NB4 (cell line): Measurements from ENCODE around the gene AP5B1.

ENCODE experiments used
- DNase-seq: peaks from one replicate; pipeline ENCODE4 v3.0.0; 2010; ENCODE audit warnings: low read depth
- H3K4me3 ChIP-seq: one replicate; pipeline ENCODE4 v1.5.1; 2011; ENCODE audit warnings: mild to moderate bottlenecking, low read depth, low read length, moderate library complexity
- MYC ChIP-seq: IDR thresholded peaks from 2 replicates; pipeline ENCODE4 v1.6.1; 2011; ENCODE audit warnings: low read depth, low read length
- POLR2A ChIP-seq: IDR thresholded peaks from 2 replicates; pipeline ENCODE4 v1.6.1; 2011; ENCODE audit warnings: mild to moderate bottlenecking; ENCODE audit not compliant: insufficient read length; ENCODE audit errors: extremely low read depth
- TF ChIP-seq, protein P1 (sequence below): IDR thresholded peaks from 2 replicates; pipeline ENCODE4 v1.6.1; 2011; ENCODE audit warnings: low read depth, low read length
- TF ChIP-seq, protein P2 (sequence below): IDR thresholded peaks from one replicate; pipeline ENCODE4 v1.5.1; 2012; ENCODE audit warnings: low read depth, low read length

The AP5B1 gene

DNA sequence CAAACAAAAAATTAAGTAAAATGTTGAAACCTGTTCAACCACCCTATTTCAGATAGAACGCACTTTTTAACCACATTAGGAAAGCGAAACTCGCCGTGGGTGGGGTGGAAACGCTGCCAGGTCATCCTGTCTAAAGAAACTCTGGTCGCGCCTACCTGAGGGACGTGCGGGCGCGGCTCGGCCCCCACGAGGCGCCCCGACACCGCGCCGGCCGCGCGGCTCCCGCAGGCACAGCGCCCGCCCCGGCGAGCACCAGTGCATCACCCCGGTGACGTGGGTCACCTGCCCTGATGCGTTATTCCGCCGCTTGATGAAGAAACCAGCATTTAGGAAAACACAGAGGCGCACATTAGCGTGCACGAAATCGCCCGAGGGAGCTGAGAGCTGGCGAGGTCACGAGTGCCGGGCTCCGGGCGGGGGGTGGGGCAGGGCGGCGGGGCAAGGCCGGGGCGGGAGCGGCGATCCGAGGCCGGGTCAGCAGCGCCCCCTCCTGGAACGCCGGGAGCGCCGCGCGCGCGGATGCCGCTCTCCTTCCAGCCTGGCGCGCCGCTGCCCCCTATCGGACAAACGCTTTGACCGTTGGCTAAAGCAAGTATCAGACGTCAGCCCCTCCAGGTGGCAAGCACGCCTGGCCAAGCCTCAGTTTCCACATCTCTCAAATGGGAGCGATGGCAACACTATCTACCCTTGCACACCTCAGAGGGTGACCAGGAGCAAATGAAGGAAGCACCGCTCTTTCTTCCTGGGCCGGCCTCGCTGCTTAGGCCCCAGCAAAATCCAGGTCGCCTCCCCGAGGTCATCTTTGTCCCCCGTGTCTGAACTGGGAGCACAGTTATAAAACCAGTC lies 37.3 kb upstream of the AP5B1 start:
- TF ChIP-seq POLR2A (no peak), MYC (no peak; the same call in none of the 2 replicates)
- TF ChIP-seq, protein P1, sequence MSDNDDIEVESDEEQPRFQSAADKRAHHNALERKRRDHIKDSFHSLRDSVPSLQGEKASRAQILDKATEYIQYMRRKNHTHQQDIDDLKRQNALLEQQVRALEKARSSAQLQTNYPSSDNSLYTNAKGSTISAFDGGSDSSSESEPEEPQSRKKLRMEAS: peak; percentile 73
- TF ChIP-seq, protein P2, sequence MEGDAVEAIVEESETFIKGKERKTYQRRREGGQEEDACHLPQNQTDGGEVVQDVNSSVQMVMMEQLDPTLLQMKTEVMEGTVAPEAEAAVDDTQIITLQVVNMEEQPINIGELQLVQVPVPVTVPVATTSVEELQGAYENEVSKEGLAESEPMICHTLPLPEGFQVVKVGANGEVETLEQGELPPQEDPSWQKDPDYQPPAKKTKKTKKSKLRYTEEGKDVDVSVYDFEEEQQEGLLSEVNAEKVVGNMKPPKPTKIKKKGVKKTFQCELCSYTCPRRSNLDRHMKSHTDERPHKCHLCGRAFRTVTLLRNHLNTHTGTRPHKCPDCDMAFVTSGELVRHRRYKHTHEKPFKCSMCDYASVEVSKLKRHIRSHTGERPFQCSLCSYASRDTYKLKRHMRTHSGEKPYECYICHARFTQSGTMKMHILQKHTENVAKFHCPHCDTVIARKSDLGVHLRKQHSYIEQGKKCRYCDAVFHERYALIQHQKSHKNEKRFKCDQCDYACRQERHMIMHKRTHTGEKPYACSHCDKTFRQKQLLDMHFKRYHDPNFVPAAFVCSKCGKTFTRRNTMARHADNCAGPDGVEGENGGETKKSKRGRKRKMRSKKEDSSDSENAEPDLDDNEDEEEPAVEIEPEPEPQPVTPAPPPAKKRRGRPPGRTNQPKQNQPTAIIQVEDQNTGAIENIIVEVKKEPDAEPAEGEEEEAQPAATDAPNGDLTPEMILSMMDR: peak; percentile 90
- H3K4me3 ChIP-seq: peak overlapping the region; percentile 63
- peak; percentile 89 for DNase-seq

DNA sequence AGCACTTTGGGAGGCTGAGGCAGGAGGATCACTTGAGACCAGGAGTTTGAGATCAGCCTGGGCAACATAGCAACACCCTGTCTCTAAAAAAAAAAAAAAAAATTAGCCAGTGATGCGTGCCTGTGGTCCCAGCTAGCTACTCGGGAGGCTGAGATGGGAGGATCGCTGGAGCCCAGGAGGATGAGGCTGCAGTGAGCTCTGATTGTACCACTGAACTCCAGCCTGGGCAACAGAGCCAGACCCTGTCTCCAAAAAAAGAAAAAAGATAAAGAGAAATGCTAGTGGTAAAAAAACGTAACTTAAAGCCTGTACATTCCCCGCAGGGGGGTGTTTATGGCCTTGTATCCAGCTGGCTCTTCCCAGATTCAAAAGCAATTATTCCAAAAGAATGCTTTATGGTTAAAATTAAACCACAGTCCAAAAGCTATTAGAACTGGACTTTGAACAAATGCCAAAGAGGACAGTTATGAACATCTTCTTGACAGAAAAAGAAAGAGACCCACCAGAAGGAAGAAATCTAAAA lies 36.6 kb upstream of the AP5B1 start:
- TF ChIP-seq POLR2A (no peak), MYC (no peak)
- TF ChIP-seq, protein P2: no peak
- TF ChIP-seq, protein P1: no peak
- no peak for DNase-seq
- peak overlapping the region; percentile 63 for H3K4me3 ChIP-seq

DNA sequence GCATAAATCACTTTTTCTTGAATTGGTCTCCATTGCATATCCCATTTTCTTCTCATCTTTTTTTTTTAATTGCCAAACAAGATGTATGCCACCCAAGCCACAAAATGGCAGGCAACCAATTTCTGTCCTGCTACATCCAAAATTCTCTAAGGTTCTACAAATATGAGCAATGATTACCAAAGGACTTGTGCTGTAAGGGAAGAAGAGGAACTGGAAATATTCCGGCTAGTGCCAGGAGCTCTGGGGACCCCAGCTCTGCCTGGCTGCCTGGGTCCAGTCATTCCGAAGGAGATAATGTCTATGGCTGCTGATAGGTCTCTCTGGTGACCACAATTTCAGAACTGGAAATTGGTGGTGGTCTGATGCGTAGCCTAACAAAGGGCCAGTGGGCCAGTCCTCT lies 35.9 kb upstream of the AP5B1 start:
- DNase-seq: no peak
- H3K4me3 ChIP-seq: no peak overlapping the region
- TF ChIP-seq, protein P2: no peak
- TF ChIP-seq, protein P1: no peak
- TF ChIP-seq POLR2A: no peak
- no peak for TF ChIP-seq MYC

DNA sequence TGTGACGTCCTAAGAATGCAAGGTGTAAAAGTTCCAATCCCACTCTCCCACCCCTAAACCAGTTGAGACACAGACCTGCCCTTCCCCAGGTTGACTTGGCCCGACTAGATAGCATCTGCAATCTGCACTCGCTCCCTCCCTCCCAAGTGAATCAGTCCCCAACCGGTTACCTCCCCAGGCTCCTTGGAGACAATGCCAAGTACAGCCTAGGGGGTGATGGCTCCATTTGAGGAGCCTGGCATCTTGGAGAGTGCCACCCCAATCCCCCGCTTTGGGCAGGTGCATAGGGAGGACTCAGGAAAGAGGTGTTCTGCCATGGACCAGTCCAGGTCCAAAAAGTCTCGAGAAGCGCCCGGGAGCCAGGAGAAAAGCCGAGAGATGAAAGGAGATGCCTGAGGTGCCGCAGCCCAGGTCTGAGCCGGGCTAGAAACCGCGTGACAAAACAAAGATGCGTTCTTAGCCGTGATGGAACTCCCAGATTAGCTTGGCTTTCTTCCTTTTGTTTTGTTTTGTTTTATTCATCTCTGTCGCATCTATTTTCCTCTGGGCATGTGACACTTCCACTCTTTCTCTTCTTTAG lies 34.3 kb upstream of the AP5B1 start:
- DNase-seq: no peak
- TF ChIP-seq, protein P2: no peak
- no peak for TF ChIP-seq POLR2A
- TF ChIP-seq MYC: no peak
- TF ChIP-seq, protein P1: no peak

DNA sequence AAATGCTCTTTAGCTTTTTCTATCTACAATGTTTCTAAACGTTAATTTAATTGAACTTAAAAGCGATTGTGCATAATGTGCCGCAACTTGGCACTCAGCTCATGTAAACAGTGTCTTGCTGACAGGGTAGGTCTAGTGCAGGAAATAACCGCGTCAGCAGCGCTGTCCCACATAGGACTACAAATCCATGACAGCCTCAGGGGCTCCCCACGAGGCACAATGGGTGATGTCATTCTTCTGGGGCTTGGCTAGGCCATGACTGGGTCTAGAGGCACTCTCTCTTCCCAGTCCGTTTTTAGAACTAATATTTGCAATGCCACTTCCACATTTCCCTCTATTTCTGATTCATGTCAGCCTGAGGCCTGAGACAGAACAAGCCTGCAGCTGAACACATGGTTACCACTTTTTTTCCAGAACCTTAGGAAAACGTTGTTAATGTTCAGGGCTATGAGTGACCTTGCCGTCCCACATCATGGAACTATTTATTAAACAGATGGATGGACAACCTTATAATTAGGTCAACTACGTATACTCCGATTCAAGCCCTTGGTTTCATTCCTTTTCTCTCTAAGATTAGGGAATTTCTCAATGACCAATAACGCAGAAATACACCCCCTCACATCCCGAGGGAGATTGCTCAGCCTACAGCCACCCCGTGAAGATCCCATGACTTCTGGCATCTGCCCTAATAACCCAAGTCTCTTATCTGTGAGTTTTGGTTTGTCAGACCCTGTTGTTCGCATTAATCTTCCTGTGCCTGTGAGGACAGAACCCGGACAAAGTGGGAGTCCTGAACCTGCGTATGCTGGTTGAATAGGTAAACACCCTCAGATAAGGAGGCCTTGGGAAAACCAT lies 33.6 kb upstream of the AP5B1 start:
- H3K4me3 ChIP-seq: no peak overlapping the region
- DNase-seq: peak; percentile 22
- TF ChIP-seq, protein P1: no peak
- no peak for TF ChIP-seq POLR2A

More for the DNA sequence above, 34.3 kb upstream of the AP5B1 start:
- no peak overlapping the region for H3K4me3 ChIP-seq
